CD4-positive, CD25-positive, alpha-beta regulatory T cell (primary cell): Measurements from ENCODE around the gene KIF26B. TPM values are rescaled to one million over a fixed set of nuclear protein-coding genes. Genes with fewer than 3 reads are reported as not detected.

ENCODE experiments used
- ATAC-seq, 2 donors: fragments of 150-1000 bp; cut with Tn5 transposase; one replicate each; pipeline ENCODE4 v1.10.0; 2021; ENCODE audit warnings: low read depth in 2 of 2, moderate number of reproducible peaks in 2 of 2, moderate library complexity in 1 of 2
- DNase-seq, 3 donors: peaks; one replicate each; pipeline versions ENCODE4 v3.0.0 to v3.0.0-alpha.2; 2012 to 2022; ENCODE audit warnings: mixed read lengths in 1 of 3
- H3K27ac ChIP-seq: one replicate; pipeline ENCODE4 v1.7.0; 2013; ENCODE audit warnings: mild to moderate bottlenecking, low read length; ENCODE audit not compliant: insufficient read depth, poor library complexity, severe bottlenecking
- H3K27me3 ChIP-seq: one replicate; pipeline ENCODE4 v1.7.0; 2013; ENCODE audit warnings: low read length; ENCODE audit not compliant: control insufficient read depth, insufficient read depth
- H3K36me3 ChIP-seq: one replicate; pipeline ENCODE4 v1.7.0; 2013; ENCODE audit warnings: mild to moderate bottlenecking, low read length, moderate library complexity; ENCODE audit not compliant: control insufficient read depth, insufficient read depth
- H3K4me1 ChIP-seq: 2 replicates; pipeline ENCODE4 v1.7.0; 2013; ENCODE audit warnings: mild to moderate bottlenecking, low read length; ENCODE audit not compliant: insufficient read depth, control insufficient read depth, poor library complexity, severe bottlenecking
- H3K4me3 ChIP-seq: one replicate; pipeline ENCODE4 v1.7.0; 2013; ENCODE audit warnings: low read depth, mild to moderate bottlenecking, low read length, moderate library complexity
- H3K9me3 ChIP-seq, 2 experiments: 1 replicate in 1 of 2; 2 replicates in 1 of 2; pipeline ENCODE4 v1.7.0; 2013; ENCODE audit warnings: low read length in 2 of 2, mild to moderate bottlenecking in 1 of 2, moderate library complexity in 1 of 2; ENCODE audit not compliant: control insufficient read depth in 2 of 2
- H3K27ac Mint-ChIP-seq, 3 donors: one replicate each; pipeline ENCODE4 v1.8.0; 2020 to 2022; ENCODE audit warnings: mild to moderate bottlenecking in 3 of 3, mixed read lengths in 3 of 3, moderate library complexity in 2 of 3
- H3K27me3 Mint-ChIP-seq: one replicate; pipeline ENCODE4 v1.8.0; 2022; ENCODE audit warnings: mild to moderate bottlenecking, mixed read lengths
- H3K36me3 Mint-ChIP-seq: one replicate; pipeline ENCODE4 v1.8.0; 2020; ENCODE audit warnings: mixed read lengths
- H3K4me1 Mint-ChIP-seq, 4 donors: one replicate each; pipeline ENCODE4 v1.8.0; 2020 to 2022; ENCODE audit warnings: mixed read lengths in 4 of 4, mild to moderate bottlenecking in 1 of 4
- H3K4me3 Mint-ChIP-seq, 4 donors: one replicate each; pipeline ENCODE4 v1.8.0; 2020 to 2022; ENCODE audit warnings: mild to moderate bottlenecking in 4 of 4, mixed read lengths in 4 of 4, moderate library complexity in 3 of 4
- H3K9me3 Mint-ChIP-seq, 7 donors: one replicate each; pipeline ENCODE4 v1.8.0; 2020 to 2022; ENCODE audit warnings: mixed read lengths in 7 of 7, mild to moderate bottlenecking in 3 of 7, moderate library complexity in 2 of 7
- polyA plus RNA-seq, 4 donors: library from polyadenylated mRNA; unstranded; fragments of 300-500 nt; fragmentation: Illumina TruSeq; gene quantifications; one replicate each; pipeline ENCODE4 v1.2.3, GENCODE V29; 2021
- total RNA-seq: library from RNA; stranded (reverse); gene quantifications from one replicate; pipeline ENCODE4 v1.2.3, GENCODE V29; 2022

KIF26B gene
- total RNA-seq (not detected), polyA plus RNA-seq (not detected)

DNA sequence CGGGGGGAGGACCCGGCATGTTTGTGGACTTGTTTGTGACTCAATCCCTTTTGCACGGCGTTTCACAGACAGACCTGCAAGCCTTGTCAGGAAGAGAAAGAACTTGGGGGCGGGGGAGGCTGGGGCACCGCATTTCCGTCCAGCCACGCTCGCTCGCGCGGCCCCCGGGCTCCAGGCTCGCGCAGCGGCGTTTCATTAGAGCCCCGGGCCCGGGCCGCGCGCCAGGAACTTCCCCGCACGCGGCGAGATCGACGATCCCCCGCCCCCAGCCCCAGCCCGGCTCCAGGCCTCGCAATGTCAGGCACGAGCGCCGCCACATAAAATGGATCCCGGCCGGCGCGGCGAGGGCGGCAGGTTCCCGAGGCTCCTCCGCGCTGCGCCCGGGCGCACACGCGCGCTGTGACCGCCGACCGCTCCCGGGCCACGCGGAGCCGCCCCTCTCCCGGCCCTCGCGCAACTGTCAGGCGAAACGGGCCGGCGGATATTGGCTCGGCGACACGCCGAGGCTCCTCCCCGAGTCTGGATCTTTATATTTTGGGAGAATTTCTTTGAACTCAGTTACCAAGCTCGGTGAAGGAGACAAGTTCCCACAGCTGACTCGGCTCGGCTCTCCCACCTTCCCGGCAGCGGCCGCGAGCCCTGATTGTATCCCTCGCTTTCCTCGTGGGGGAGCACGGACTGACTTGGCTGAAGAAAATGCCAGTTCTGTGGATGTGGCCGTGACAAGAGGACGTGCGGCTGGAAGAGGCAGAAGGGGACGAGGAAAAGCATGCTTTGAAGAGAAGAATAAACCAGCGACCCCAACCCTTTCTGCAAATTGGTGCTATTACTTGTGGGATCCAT, at the start of gene KIF26B:
Gene KIF26B, plus strand, starts transcription at position 557 of the 843 bp plus-strand sequence. CDS start 440 bp downstream, outside the sequence.
- Histone ChIP-seq H3K27me3 (peaks cover 36% of the 10 kb centered on the region), H3K4me3 (peak within 1 kb of the TSS; percentile 55), H3K9me3 (peaks cover 0 to 3% of the 10 kb centered on the region in 2 experiments), H3K36me3 (no peaks in the 10 kb centered on the region), H3K4me1 (peaks cover 42% of the 10 kb centered on the region), H3K27ac (no peak within 1 kb of the TSS)
- DNase-seq: peak in 2 of 3 donors; percentile 6 to 32
- Mint-ChIP-seq H3K9me3 (peaks cover 0 to 13% (median 2%) of the 10 kb centered on the region in 7 donors), H3K27ac (no peak within 1 kb of the TSS), H3K4me3 (peak within 1 kb of the TSS; percentile 77 to 94 (median 84)), H3K4me1 (peaks cover 0 to 31% (median 14%) of the 10 kb centered on the region in 4 donors), H3K36me3 (no peaks in the 10 kb centered on the region), H3K27me3 (peaks cover 68% of the 10 kb centered on the region)
- no peak for ATAC-seq

DNA sequence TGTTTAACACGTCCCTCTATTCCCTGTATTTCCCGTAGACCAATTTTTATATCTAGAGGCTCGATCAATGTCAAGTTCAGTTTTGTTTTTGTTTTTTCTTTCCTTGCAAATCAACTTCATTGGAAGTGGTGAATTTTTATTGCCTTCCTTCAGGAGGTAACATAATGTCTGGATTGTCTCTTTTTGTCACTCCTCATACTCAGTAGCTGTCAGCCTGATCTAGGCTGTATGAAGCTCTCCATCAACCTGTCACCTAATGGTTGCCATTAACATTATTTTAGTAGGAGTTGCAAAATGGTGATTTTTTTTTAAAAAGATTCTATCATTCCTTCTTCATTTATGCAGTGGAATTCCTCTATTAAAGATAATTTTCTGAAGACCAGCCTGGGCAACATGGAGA, 49.7 kb upstream of the KIF26B start:
- Mint-ChIP-seq H3K27ac (no peak overlapping the region), H3K36me3 (no peaks in the 10 kb centered on the region), H3K4me3 (no peak overlapping the region), H3K27me3 (peaks cover 6% of the 10 kb centered on the region), H3K4me1 (no peaks in the 10 kb centered on the region), H3K9me3 (peaks cover 0 to 2% (median 0%) of the 10 kb centered on the region in 7 donors)
- Histone ChIP-seq H3K4me3 (no peak overlapping the region), H3K36me3 (no peaks in the 10 kb centered on the region), H3K4me1 (no peaks in the 10 kb centered on the region), H3K27me3 (no peaks in the 10 kb centered on the region), H3K27ac (no peak overlapping the region), H3K9me3 (no peaks in the 10 kb centered on the region)
- no peak for DNase-seq
- no peak for ATAC-seq

DNA sequence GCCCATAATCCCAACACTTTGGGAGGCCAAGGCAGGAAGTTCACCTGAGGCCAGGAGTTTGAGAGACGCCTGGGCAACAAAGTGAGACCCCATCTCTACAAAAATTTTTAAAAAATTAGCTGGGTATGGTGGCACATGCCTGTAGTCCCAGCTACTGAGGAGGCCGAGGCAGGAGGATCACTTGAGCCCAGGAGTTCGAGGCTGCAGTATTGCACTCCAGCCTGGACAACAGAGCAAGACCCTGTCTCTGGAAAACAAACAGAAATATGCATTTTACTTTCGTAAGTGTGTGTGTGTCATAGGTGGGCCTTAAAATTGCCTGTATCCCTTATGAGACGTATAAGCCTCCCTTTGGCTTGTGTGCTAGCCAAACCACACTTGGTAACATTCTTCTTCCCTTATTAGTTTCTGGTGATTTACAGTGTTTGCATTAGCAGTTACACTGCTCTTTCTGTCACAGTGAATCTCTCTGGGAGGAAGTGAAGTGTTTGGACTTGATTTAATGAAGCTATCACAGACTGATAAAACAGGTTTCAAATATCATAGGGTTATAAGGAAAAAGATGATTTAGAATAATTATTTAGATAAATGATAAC, 48.9 kb upstream of the KIF26B start:
- ATAC-seq (no peak), DNase-seq (no peak)
- Histone ChIP-seq H3K27ac (no peak overlapping the region), H3K27me3 (no peaks in the 10 kb centered on the region), H3K9me3 (no peaks in the 10 kb centered on the region), H3K4me1 (no peaks in the 10 kb centered on the region), H3K4me3 (no peak overlapping the region), H3K36me3 (no peaks in the 10 kb centered on the region)
- Mint-ChIP-seq H3K4me1 (no peaks in the 10 kb centered on the region), H3K27me3 (peaks cover 6% of the 10 kb centered on the region), H3K9me3 (peaks cover 0 to 2% (median 0%) of the 10 kb centered on the region in 7 donors), H3K27ac (no peak overlapping the region), H3K4me3 (no peak overlapping the region), H3K36me3 (no peaks in the 10 kb centered on the region)

DNA sequence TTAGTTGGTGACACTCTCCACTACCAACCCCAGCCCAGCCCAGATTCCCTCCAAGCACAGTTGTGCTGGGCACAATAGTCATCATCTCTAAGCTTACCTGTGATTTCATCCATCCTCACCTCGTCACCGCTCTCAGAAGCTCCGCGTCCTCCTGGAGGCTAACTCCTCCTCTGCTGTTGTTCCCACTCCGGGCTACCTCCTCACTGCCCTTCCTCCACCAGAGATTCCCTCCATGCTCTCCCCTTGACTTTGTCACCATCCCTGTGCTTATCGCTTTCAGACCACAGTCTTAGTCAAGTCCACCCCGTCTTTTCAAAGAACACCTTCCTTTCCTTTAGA, 47.0 kb upstream of the KIF26B start:
- no peaks in the 10 kb centered on the region for H3K27me3 ChIP-seq
- Mint-ChIP-seq H3K4me3 (no peak overlapping the region), H3K9me3 (peaks cover 0 to 2% (median 0%) of the 10 kb centered on the region in 7 donors), H3K36me3 (no peaks in the 10 kb centered on the region), H3K27me3 (peaks cover 6% of the 10 kb centered on the region), H3K4me1 (no peaks in the 10 kb centered on the region), H3K27ac (no peak overlapping the region)
- no peak for DNase-seq
- no peaks in the 10 kb centered on the region for H3K9me3 ChIP-seq
- no peak overlapping the region for H3K4me3 ChIP-seq
- H3K4me1 ChIP-seq: no peaks in the 10 kb centered on the region
- H3K36me3 ChIP-seq: no peaks in the 10 kb centered on the region
- no peak for ATAC-seq
- no peak overlapping the region for H3K27ac ChIP-seq

DNA sequence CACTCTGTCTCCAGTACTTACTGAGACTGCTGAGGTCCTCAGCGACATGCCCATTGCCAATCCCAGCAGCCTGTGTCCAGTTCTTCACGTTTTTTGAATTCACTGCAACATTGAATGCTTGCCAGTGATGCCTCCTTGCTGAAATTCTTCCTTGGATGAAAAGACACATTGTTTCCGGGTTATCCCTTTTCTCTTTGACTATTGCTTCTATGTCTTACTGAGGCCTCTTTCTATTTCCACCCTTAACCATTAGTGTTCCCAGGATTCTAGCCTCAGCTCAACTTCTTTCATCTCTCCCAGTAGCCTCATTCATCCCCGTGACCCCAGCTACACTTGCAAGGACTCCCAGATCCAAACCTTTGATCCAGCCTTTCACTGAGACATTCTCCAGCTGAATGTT, 46.5 kb upstream of the KIF26B start:
- H3K4me1 Mint-ChIP-seq: no peaks in the 10 kb centered on the region
- Histone ChIP-seq H3K9me3 (no peaks in the 10 kb centered on the region), H3K36me3 (no peaks in the 10 kb centered on the region), H3K4me1 (no peaks in the 10 kb centered on the region), H3K27me3 (no peaks in the 10 kb centered on the region), H3K4me3 (no peak overlapping the region), H3K27ac (no peak overlapping the region)
- H3K27me3 Mint-ChIP-seq: peaks cover 6% of the 10 kb centered on the region
- ATAC-seq: no peak
- H3K9me3 Mint-ChIP-seq: peaks cover 0 to 2% (median 0%) of the 10 kb centered on the region in 7 donors
- H3K4me3 Mint-ChIP-seq: no peak overlapping the region
- H3K36me3 Mint-ChIP-seq: no peaks in the 10 kb centered on the region
- DNase-seq: no peak
- H3K27ac Mint-ChIP-seq: no peak overlapping the region

DNA sequence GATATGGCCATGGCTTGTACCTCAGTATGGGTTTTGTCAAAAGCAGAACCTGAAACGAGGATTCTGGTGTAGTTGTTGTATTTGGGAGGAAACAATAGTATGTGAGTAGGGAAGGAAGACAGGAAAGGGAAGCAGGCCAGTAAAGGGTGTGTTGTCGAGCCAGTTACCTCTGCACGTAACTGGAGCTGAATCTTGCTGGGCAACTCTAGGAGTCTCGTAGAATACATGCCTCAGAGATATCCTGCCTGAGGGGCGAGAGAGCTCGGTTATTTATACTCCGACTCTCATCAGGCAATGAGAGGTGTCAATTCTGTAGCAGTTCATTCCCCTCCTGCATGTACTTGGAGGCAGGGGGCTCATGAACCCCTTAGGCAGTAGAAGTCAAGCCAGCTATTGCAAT, 45.9 kb upstream of the KIF26B start:
- ATAC-seq (no peak), DNase-seq (no peak)
- Histone ChIP-seq H3K4me3 (no peak overlapping the region), H3K27me3 (no peaks in the 10 kb centered on the region), H3K36me3 (no peaks in the 10 kb centered on the region), H3K27ac (no peak overlapping the region), H3K4me1 (no peaks in the 10 kb centered on the region), H3K9me3 (no peaks in the 10 kb centered on the region)
- no peak overlapping the region for H3K27ac Mint-ChIP-seq
- peaks cover 0 to 2% (median 0%) of the 10 kb centered on the region in 7 donors for H3K9me3 Mint-ChIP-seq
- H3K36me3 Mint-ChIP-seq: no peaks in the 10 kb centered on the region
- H3K27me3 Mint-ChIP-seq: peaks cover 6% of the 10 kb centered on the region
- no peak overlapping the region for H3K4me3 Mint-ChIP-seq
- H3K4me1 Mint-ChIP-seq: no peaks in the 10 kb centered on the region

DNA sequence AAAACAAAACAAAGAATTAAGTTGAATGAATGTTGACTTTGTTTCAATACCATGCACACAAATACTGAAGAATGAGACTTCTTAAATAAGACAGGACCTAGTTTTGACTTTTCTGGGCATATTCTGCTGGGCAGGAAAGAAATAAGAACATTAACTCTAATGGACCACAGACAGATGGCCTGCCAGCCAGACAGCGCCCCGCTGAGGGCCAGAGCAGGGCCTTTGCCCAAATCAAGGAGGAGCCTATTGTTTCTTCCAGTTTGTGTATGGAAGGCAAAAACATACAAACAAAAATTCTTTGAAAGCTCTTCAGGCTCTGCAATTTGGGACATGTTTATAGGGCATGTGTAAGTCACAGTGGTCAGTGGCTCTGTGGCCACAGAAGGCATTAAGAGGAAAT, 44.4 kb upstream of the KIF26B start:
- Histone ChIP-seq H3K4me3 (no peak overlapping the region), H3K4me1 (no peaks in the 10 kb centered on the region), H3K9me3 (no peaks in the 10 kb centered on the region), H3K27ac (no peak overlapping the region), H3K27me3 (no peaks in the 10 kb centered on the region), H3K36me3 (no peaks in the 10 kb centered on the region)
- peaks cover 0 to 2% (median 0%) of the 10 kb centered on the region in 7 donors for H3K9me3 Mint-ChIP-seq
- no peak for ATAC-seq
- no peaks in the 10 kb centered on the region for H3K27me3 Mint-ChIP-seq
- DNase-seq: no peak
- H3K4me3 Mint-ChIP-seq: no peak overlapping the region
- no peak overlapping the region for H3K27ac Mint-ChIP-seq
- H3K4me1 Mint-ChIP-seq: no peaks in the 10 kb centered on the region
- no peaks in the 10 kb centered on the region for H3K36me3 Mint-ChIP-seq

DNA sequence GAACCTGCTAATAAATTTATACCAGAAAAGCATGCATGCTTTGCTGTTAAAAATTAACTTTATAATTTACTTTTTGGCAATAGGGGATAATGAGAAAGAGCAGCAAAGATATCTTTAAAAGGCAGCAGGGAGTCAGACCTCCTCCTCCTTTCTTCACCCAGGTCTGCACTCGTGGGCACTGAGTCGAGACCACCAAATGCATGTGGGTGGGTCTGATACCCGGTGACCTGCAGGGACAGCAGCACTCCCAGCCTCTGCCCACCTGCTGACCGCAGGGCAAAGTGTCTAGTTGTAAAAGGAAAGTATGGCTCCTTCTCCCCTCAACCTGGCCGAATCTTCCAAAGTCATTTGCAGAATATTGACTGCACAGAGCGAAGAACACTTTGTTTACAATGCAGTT, 43.7 kb upstream of the KIF26B start:
- Mint-ChIP-seq H3K4me1 (no peaks in the 10 kb centered on the region), H3K9me3 (peaks cover 0 to 2% (median 0%) of the 10 kb centered on the region in 7 donors), H3K36me3 (no peaks in the 10 kb centered on the region)

More for the DNA sequence above, 43.7 kb upstream of the KIF26B start:
- no peaks in the 10 kb centered on the region for H3K9me3 ChIP-seq
- no peak overlapping the region for H3K4me3 Mint-ChIP-seq
- no peak for DNase-seq
- H3K27ac ChIP-seq: no peak overlapping the region
- H3K27ac Mint-ChIP-seq: no peak overlapping the region
- H3K36me3 ChIP-seq: no peaks in the 10 kb centered on the region
- no peak for ATAC-seq
- H3K4me3 ChIP-seq: no peak overlapping the region
- H3K4me1 ChIP-seq: no peaks in the 10 kb centered on the region
- no peaks in the 10 kb centered on the region for H3K27me3 ChIP-seq
- no peaks in the 10 kb centered on the region for H3K27me3 Mint-ChIP-seq
